Breast epithelium (tissue), 3 donors: ENCODE measurements around the gene RICTOR.

Experiments used
- CTCF ChIP-seq, 3 donors: fragments of 450-650 bp; IDR thresholded peaks; one replicate each; pipeline ENCODE4 v1.5.1; 2016 to 2017; ENCODE audit warnings: antibody characterized with exemption in 3 of 3, mild to moderate bottlenecking in 3 of 3, moderate library complexity in 3 of 3
- POLR2A ChIP-seq: fragments of 450-650 bp; IDR thresholded peaks from one replicate; pipeline ENCODE4 v1.6.1; 2016; ENCODE audit warnings: antibody characterized with exemption, mild to moderate bottlenecking, moderate library complexity

GRCh38 chr5:39006650-39007049, 67.5 kb downstream of the RICTOR start:
- TF ChIP-seq POLR2A (no peak), CTCF (IDR thresholded peaks at IDR 0.05) (no peak)
